H1 (cell line): ENCODE data around the gene SCAND1. TPM values are rescaled to one million over a fixed set of nuclear protein-coding genes. Genes with fewer than 3 reads are reported as not detected.

Source experiments
- CTCF ChIA-PET: fragments of 300-600 bp; sonication (Branson Sonifier 250); formaldehyde crosslinking; loops from one replicate; lab custom pipeline; 2021; ENCODE audit not compliant: partially characterized antibody; lab: Charles Lee
- POLR2A ChIA-PET: fragments of 300-600 bp; sonication (Branson Sonifier 250); formaldehyde crosslinking; loops from one replicate; lab custom pipeline; 2021; ENCODE audit warnings: inconsistent platforms; ENCODE audit not compliant: partially characterized antibody; lab: Charles Lee
- DNase-seq, 2 experiments: peaks; one replicate each; pipeline versions ENCODE4 v3.0.0 to v3.0.0-alpha.2; 2010 to 2022; ENCODE audit warnings: low spot score in 2 of 2, low read depth in 1 of 2, mixed read lengths in 1 of 2
- FAIRE-seq: peaks from 2 replicates; lab custom pipeline; 2011; peaks lifted over from hg19 to GRCh38; lab: Jason Lieb, UNC
- H2AFZ ChIP-seq: 2 replicates; pipeline ENCODE4 v1.8.1; 2012; ENCODE audit warnings: low read length, inconsistent platforms
- H2AK5ac ChIP-seq: 2 replicates; pipeline ENCODE4 v1.6.1; 2013; ENCODE audit warnings: low read depth, low read length
- H2BK120ac ChIP-seq: replicated peaks from 2 replicates; pipeline ENCODE3; 2013; ENCODE audit warnings: low read depth, low read length, inconsistent platforms
- H2BK12ac ChIP-seq: 2 replicates; pipeline ENCODE4 v1.6.1; 2013; ENCODE audit warnings: low read depth, low read length
- H2BK15ac ChIP-seq: 2 replicates; pipeline ENCODE4 v1.6.1; 2013; ENCODE audit warnings: low read length
- H2BK20ac ChIP-seq: 2 replicates; pipeline ENCODE4 v1.6.1; 2013; ENCODE audit warnings: low read length
- H2BK5ac ChIP-seq: 2 replicates; pipeline ENCODE4 v1.6.1; 2013; ENCODE audit warnings: low read depth, low read length
- H3K14ac ChIP-seq: 2 replicates; pipeline ENCODE4 v1.6.1; 2013; ENCODE audit warnings: inconsistent platforms; ENCODE audit not compliant: insufficient read length
- H3K18ac ChIP-seq: 2 replicates; pipeline ENCODE4 v1.6.1; 2013; ENCODE audit warnings: low read length; ENCODE audit errors: extremely low read depth
- H3K23ac ChIP-seq: 2 replicates; pipeline ENCODE4 v1.6.1; 2013; ENCODE audit warnings: inconsistent platforms; ENCODE audit not compliant: insufficient read length
- H3K23me2 ChIP-seq: 2 replicates; pipeline ENCODE4 v1.6.1; 2013; ENCODE audit warnings: low read depth, low read length
- H3K27ac ChIP-seq: 2 replicates; pipeline ENCODE4 v1.6.1; 2011; ENCODE audit warnings: low read depth, low read length, inconsistent platforms
- H3K27me3 ChIP-seq, 4 experiments: replicated peaks in 1 of 4; 1 replicate in 1 of 4; 2 replicates in 3 of 4; pipeline versions ENCODE4 v1.6.1 to v1.8.1; 2011 to 2013; ENCODE audit warnings: low read length in 3 of 4, mild to moderate bottlenecking in 3 of 4, inconsistent platforms in 2 of 4, mixed read lengths in 2 of 4, moderate library complexity in 1 of 4; ENCODE audit not compliant: control insufficient read depth in 3 of 4, insufficient read depth in 3 of 4; ENCODE audit errors: extremely low read depth in 1 of 4
- H3K36me3 ChIP-seq, 4 experiments: 2 replicates each; pipeline versions ENCODE4 v1.6.1 to v1.8.1; 2011 to 2013; ENCODE audit warnings: mild to moderate bottlenecking in 4 of 4, low read length in 3 of 4, moderate library complexity in 2 of 4, control low read depth in 1 of 4, inconsistent platforms in 1 of 4; ENCODE audit not compliant: insufficient read depth in 4 of 4, control insufficient read depth in 2 of 4
- H3K4ac ChIP-seq: replicated peaks from 2 replicates; pipeline ENCODE3; 2013; ENCODE audit warnings: low read length, low read depth, mixed read lengths, inconsistent platforms; ENCODE audit not compliant: insufficient read length
- H3K4me1 ChIP-seq, 4 experiments: replicated peaks in 1 of 4; 1 replicate in 1 of 4; 2 replicates in 3 of 4; pipeline versions ENCODE4 v1.6.1 to v1.8.1; 2011 to 2013; ENCODE audit warnings: low read length in 3 of 4, inconsistent platforms in 2 of 4, mixed read lengths in 1 of 4; ENCODE audit not compliant: insufficient read depth in 4 of 4, control insufficient read depth in 3 of 4
- H3K4me2 ChIP-seq, 2 experiments: 2 replicates each; pipeline versions ENCODE4 v1.6.1 to v1.8.1; 2011 to 2013; ENCODE audit warnings: low read depth in 2 of 2, low read length in 2 of 2, control low read depth in 1 of 2, inconsistent platforms in 1 of 2, mild to moderate bottlenecking in 1 of 2; ENCODE audit not compliant: insufficient read depth in 1 of 2
- H3K4me3 ChIP-seq, 4 experiments: fragments of 200-600, 300-600 bp in 1 of 4; sonication (generic), shearing (Covaris generic), sonication (Bioruptor Twin) in 1 of 4; 2 replicates each; pipeline versions ENCODE4 v1.5.1 to v1.8.1; 2011 to 2016; ENCODE audit warnings: low read length in 4 of 4, low read depth in 3 of 4, control low read depth in 2 of 4, inconsistent platforms in 2 of 4, mild to moderate bottlenecking in 2 of 4, mixed read lengths in 1 of 4, moderate library complexity in 1 of 4; ENCODE audit not compliant: insufficient read depth in 2 of 4; ENCODE audit errors: extremely low read depth in 1 of 4
- H3K56ac ChIP-seq: replicated peaks from 2 replicates; pipeline ENCODE3; 2013; ENCODE audit warnings: low read depth, mild to moderate bottlenecking, mixed read lengths, low read length, inconsistent platforms; ENCODE audit not compliant: insufficient read length
- H3K79me1 ChIP-seq: 2 replicates; pipeline ENCODE4 v1.6.1; 2013; ENCODE audit warnings: low read depth, low read length, control low read depth
- H3K79me2 ChIP-seq, 2 experiments: 2 replicates each; pipeline versions ENCODE4 v1.6.1 to v1.8.1; 2012 to 2013; ENCODE audit warnings: low read length in 2 of 2, mild to moderate bottlenecking in 2 of 2, inconsistent platforms in 1 of 2; ENCODE audit not compliant: insufficient read depth in 2 of 2, control insufficient read depth in 1 of 2
- H3K9ac ChIP-seq, 4 experiments: replicated peaks in 1 of 4; 1 replicate in 1 of 4; 2 replicates in 3 of 4; pipeline versions ENCODE4 v1.6.1 to v1.8.1; 2011 to 2013; ENCODE audit warnings: low read depth in 3 of 4, low read length in 3 of 4, control low read depth in 2 of 4, mild to moderate bottlenecking in 2 of 4, moderate library complexity in 2 of 4, inconsistent platforms in 1 of 4; ENCODE audit errors: extremely low read depth in 1 of 4
- H3K9me3 ChIP-seq, 2 experiments: 2 replicates each; pipeline versions ENCODE4 v1.6.1 to v1.8.1; 2012 to 2013; ENCODE audit warnings: mild to moderate bottlenecking in 2 of 2, moderate library complexity in 2 of 2, control low read depth in 1 of 2, inconsistent platforms in 1 of 2, low read depth in 1 of 2, low read length in 1 of 2, mixed read lengths in 1 of 2; ENCODE audit not compliant: insufficient read depth in 2 of 2
- H4K20me1 ChIP-seq, 2 experiments: replicated peaks in 1 of 2; 2 replicates each; pipeline versions ENCODE3 to v1.8.1; 2011 to 2013; ENCODE audit warnings: inconsistent platforms in 2 of 2, low read length in 2 of 2, mild to moderate bottlenecking in 1 of 2; ENCODE audit not compliant: insufficient read depth in 2 of 2, control insufficient read depth in 1 of 2
- H4K5ac ChIP-seq: 2 replicates; pipeline ENCODE4 v1.6.1; 2013; ENCODE audit warnings: low read length, low read depth, mixed read lengths, inconsistent platforms; ENCODE audit not compliant: insufficient read length
- H4K8ac ChIP-seq: 2 replicates; pipeline ENCODE4 v1.8.0; 2013; ENCODE audit warnings: mild to moderate bottlenecking, moderate library complexity, low read length, inconsistent platforms; ENCODE audit not compliant: insufficient read depth; ENCODE audit errors: extremely low read depth
- H4K91ac ChIP-seq: replicated peaks from 2 replicates; pipeline ENCODE3; 2013; ENCODE audit warnings: low read length, mixed read lengths, inconsistent platforms; ENCODE audit not compliant: insufficient read length
- CHD1 ChIP-seq: IDR thresholded peaks from 2 replicates; pipeline ENCODE4 v1.6.1; 2012; ENCODE audit warnings: low read depth, low read length, improper control_type of control experiment
- CHD2 ChIP-seq: IDR thresholded peaks from 2 replicates; pipeline ENCODE4 v1.6.1; 2012; ENCODE audit warnings: low read length, improper control_type of control experiment
- FOSL1 ChIP-seq: IDR thresholded peaks from 2 replicates; pipeline ENCODE4 v1.6.1; 2011; ENCODE audit warnings: mild to moderate bottlenecking, low read depth, low read length, moderate library complexity; ENCODE audit not compliant: insufficient read depth
- KDM1A ChIP-seq: fragments of 200-600, 300-600 bp; sonication (generic); IDR thresholded peaks from 2 replicates; pipeline ENCODE4 v1.7.1; 2016; ENCODE audit warnings: mild to moderate bottlenecking, low read length, borderline replicate concordance
- MAFK ChIP-seq: IDR thresholded peaks from 2 replicates; pipeline ENCODE4 v1.6.1; 2012; ENCODE audit warnings: low read depth, mild to moderate bottlenecking, improper control_type of control experiment, low read length
- NANOG ChIP-seq: IDR thresholded peaks from 2 replicates; pipeline ENCODE4 v1.6.1; 2011; ENCODE audit warnings: low read length, low read depth, mild to moderate bottlenecking, inconsistent platforms; ENCODE audit not compliant: insufficient read depth, poor library complexity, severe bottlenecking
- SRF ChIP-seq: IDR thresholded peaks from 2 replicates; pipeline ENCODE4 v1.6.1; 2011; ENCODE audit warnings: mild to moderate bottlenecking, low read depth, low read length, moderate library complexity
- TEAD4 ChIP-seq: IDR thresholded peaks from 2 replicates; pipeline ENCODE4 v1.6.1; 2012; ENCODE audit warnings: low read depth, low read length, inconsistent platforms, mixed read lengths
- WGBS, 2 experiments: shearing (Covaris generic) in 1 of 2; methylation state at CpG; one replicate each; pipeline versions ENCODE4 v1.1.6 to v1.1.7; 2013 to 2015; ENCODE audit warnings: low lambda C conversion rate in 2 of 2, mixed read lengths in 2 of 2, inconsistent platforms in 1 of 2, low coverage in 1 of 2, missing lambda C conversion rate in 1 of 2; ENCODE audit not compliant: insufficient replicate concordance in 2 of 2, insufficient coverage in 1 of 2, insufficient read length in 1 of 2; ENCODE audit errors: extremely low coverage in 1 of 2, missing lambda C conversion rate in 1 of 2; 5-methylcytosine and 5-hydroxymethylcytosine counted together
- polyA plus RNA-seq, 7 experiments: library from polyadenylated mRNA; depleted of rRNA in 3 of 7; stranded (reverse) in 5 of 7; unstranded in 2 of 7; fragments of >200 nt in 5 of 7; fragments of 200-250 nt in 2 of 7; gene quantifications; 1 replicate in 5 of 7; 2 replicates in 1 of 7; 4 replicates in 1 of 7; pipeline versions ENCODE4 v1.2.1 to v1.2.3, GENCODE V29; 2011 to 2013; ENCODE audit warnings: missing spikeins in 2 of 7, mixed read lengths in 2 of 7
- total RNA-seq: library from RNA; stranded (reverse); fragmentation: NEBNext Ultra II Directional; extraction: Animal tissue kit (Norgen Biotek cat#: 25700); gene quantifications from 2 replicates; pipeline ENCODE4 v1.2.1, GENCODE V29; 2021

Gene SCAND1
- total and polyA plus RNA-seq, 2 of the 8 experiments (the other 6 are each of a cell fraction or from before 2014, with no cell fraction given), result 73.1 to 83.7 TPM

DNA sequence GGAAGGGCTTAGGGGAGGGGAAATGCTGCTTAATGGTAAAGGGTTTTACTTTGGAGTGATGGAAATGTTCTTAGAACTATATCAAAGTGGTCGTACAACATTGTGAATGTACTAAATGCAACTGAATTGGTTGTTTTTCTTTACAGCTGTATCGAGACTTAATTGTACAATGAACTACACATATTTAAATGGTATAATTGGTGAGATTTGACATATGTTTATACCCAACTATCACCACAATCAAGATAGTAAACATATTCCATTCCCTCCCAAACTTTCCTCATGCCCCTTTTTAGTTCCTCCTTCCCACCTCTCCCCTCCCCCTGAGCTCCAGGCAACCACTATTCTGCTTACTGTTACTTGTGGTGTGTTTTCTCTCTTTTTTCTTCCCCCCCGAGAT, 44.0 kb downstream of the SCAND1 start:
- H2BK5ac ChIP-seq, result no peak overlapping the region
- H4K91ac ChIP-seq, result no peak overlapping the region
- no peak overlapping the region for H2AK5ac ChIP-seq
- no peak overlapping the region for H4K5ac ChIP-seq
- H3K4ac ChIP-seq, result no peak overlapping the region
- H2BK120ac ChIP-seq, result no peak overlapping the region
- H3K79me2 ChIP-seq, result no peaks in the 10 kb centered on the region; a peak in 2 of 4 replicates
- no peak overlapping the region for H3K56ac ChIP-seq
- no peak overlapping the region for H3K18ac ChIP-seq
- H3K23me2 ChIP-seq, result no peaks in the 10 kb centered on the region
- ChIA-PET CTCF (interaction anchor here (1.5 kb wide), 1 partner anchor 18 kb away, joined by 3 read pairs; no protein-coding TSS in a partner anchor), POLR2A (interaction anchor here (1.0 kb wide), 1 partner anchor 168 kb away, joined by 3 read pairs; the partner anchor contains the start of gene RBM39)
- H4K8ac ChIP-seq, result no peak overlapping the region
- H3K4me2 ChIP-seq, result no peak overlapping the region
- H3K36me3 ChIP-seq, result peaks cover 5 to 26% (median 13%) of the 10 kb centered on the region in 4 experiments; a peak in 6 of 8 replicates
- H2BK12ac ChIP-seq, result no peak overlapping the region
- H3K9me3 ChIP-seq, result no peaks in the 10 kb centered on the region
- no peak overlapping the region for H2AFZ ChIP-seq
- no peak overlapping the region for H3K23ac ChIP-seq
- FAIRE-seq (no peak), DNase-seq (no peak)
- no peak overlapping the region for H3K4me3 ChIP-seq
- no peak overlapping the region for H2BK20ac ChIP-seq
- no peaks in the 10 kb centered on the region for H3K79me1 ChIP-seq
- 96% methylated on average over 3 of the region's 3 CpGs; no CpG with 5 or more reads in 1 of the 2 experiments for WGBS, 2 experiments
- H3K9ac ChIP-seq, result no peak overlapping the region
- H3K27me3 ChIP-seq, result no peaks in the 10 kb centered on the region
- H3K4me1 ChIP-seq, result peaks cover 0 to 14% (median 6%) of the 10 kb centered on the region in 4 experiments; a peak in 3 of 7 replicates
- H3K14ac ChIP-seq, result no peak overlapping the region
- H2BK15ac ChIP-seq, result no peak overlapping the region
- H3K27ac ChIP-seq, result no peak overlapping the region
- H4K20me1 ChIP-seq, result peaks cover 0 to 2% of the 10 kb centered on the region in 2 experiments
- no peak for TF ChIP-seq MAFK
- TF ChIP-seq NANOG, result no peak
- no peak for TF ChIP-seq FOSL1
- no peak for TF ChIP-seq KDM1A
- no peak for TF ChIP-seq CHD1
- TF ChIP-seq CHD2, result no peak
- no peak for TF ChIP-seq TEAD4
- TF ChIP-seq SRF, result no peak
